HG03066 (cell line): ENCODE results near the gene SLC35E1.

ENCODE experiments used
- ATAC-seq: cut with Tn5 transposase; IDR thresholded peaks from one replicate; pipeline ENCODE4 v1.9.1; 2021; ENCODE audit warnings: low read depth; ENCODE audit not compliant: unreplicated experiment

The SLC35E1 gene

DNA sequence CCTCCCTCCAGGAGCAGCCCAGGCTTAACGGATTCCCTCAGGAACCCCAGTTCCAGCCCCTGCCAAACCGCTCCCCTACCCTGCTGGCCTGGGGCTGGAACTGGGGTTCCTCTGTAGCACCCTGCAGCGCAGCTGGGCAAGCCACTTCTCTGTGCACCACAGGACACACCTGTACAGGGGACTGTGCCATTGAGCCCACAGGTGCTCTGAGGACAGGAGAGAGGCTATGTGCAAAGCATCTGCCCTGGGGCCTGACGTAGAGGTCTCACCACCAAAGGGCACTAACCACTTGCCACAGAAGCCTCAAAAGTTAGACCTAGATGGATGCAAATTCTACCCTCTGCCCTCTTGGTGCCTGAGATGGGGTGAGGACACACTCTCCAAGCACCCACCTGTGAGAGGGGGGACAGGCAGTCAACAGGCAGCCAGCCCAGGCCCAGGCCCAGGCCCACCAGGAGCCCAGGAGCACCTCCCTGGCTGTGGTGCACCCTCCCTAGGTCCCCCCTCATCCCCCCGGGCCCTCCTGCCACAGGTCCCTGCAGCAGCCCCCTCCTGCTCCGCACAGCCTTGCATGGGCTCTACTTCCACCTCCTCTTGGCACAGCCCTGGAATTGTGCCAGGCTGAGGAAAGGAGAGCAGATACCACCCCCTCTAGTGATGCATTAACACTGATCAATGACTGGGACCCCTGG, 27.6 kb upstream of the SLC35E1 start:
- ATAC-seq: no peak

DNA sequence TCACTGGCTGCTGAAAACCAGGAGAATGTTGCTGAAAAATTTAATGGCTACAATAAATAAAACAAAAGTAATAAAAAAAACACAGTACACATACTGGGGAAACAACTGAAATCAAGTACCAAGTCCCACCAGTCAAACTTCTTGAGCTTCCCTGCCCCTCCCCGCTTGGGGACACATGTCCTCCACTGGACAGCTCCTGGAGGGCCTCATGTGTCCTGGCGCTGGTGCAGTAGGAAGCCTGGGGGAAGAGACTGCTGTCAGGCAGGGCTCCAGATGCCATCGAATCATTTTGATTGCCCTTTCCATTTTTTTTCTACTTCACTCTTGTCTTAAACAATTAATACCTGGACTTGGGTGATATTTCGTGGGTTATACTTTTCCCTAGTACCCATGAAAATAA, 26.6 kb upstream of the SLC35E1 start:
- ATAC-seq: no peak

DNA sequence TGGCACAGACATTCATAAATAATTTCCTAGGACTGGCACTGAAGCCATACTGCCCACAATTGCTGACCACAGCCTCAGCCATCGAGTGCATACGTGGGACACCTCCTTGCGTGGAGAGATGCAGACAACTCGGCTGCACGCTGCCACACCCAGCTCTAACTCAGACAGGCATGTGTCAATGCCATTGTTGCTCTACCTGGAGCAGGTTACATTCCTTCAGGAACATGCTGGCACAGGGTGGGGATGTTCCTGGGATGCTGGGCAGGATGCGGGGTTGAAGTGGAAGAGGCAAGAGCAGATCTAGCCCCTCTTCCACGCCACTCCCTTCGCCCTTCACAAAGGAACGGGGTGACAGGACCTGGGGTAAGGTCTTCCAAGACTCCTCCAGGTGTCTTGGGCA, 24.2 kb upstream of the SLC35E1 start:
- no peak for ATAC-seq

DNA sequence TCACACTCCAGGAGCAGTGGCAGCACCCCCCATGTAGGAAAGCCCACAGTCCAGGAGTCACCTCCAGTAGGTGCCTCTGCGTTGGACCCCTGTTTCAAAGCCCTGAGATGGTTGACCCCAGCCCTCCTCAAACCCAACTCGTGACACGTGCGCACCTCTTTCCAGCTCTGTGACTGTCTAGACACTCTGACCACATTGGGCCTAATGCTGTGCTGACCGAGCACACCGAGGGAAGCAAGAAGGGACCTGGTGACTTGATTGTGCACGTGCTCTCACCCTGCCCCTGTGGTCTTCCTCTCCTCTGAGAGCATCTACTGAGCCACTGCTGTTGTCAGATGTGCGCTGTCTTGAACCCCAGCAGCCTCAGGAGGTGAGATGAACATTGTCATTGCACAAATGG, 22.9 kb upstream of the SLC35E1 start:
- ATAC-seq: no peak

DNA sequence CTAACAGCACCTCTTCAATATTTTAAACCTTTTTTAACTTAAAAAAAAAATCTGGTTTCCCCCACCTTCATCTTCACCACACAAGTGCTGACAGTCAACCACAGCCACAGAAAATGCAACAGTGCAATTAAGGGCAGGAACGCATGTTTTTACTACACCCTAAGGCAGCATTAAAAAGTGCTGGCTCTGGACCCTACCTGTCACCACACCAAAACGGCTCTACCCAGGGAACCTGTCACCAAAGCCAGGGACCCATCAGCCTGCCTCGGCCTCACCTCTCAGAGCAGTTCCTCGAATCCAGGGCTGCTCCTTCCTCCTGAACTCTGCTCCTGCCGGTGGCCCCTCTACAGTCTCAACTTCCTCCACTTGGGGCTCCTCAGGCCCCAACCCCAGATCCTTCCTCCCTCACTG, 22.5 kb upstream of the SLC35E1 start:
- no peak for ATAC-seq

DNA sequence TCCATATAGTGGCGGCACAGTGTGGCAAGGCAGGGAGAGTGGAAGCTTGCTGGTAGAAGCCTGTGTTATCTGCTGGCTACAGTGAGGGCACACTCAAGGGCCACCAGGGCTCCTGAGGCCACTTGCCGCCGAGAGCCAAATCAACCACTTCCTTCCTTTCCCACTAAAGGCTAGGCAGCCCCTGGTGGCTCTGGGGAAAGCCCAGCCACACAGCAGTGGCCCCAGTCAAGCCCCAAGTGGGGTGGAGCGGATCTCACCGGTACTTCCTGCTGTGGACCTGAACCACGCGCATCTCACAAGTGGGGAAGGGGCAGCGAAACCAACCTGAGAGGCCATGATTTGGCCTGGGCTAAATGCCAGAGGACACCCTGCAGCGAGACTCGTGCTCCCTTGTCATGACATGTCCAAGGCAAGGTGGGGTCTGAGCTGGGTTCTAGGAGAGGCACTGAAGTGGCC, 21.9 kb upstream of the SLC35E1 start:
- no peak for ATAC-seq

DNA sequence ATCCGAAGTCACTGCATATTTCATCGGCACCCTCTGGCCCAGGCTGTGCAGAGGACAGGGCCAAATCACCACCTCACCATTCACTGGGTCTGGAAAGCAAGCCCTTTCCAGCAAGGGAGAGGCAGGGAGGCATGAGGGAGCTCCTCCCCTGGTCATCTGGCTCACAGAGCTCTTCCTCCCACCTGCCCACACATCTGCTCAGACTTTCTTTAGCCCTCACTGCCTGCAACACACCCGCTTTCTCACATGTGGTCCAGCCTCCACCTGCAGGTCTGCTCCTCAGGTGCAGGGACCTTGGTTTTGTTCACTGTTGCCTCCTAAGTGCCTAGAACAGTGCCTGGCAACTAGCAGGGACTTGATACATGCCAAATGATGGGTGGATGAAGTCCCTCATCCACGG, 21.0 kb upstream of the SLC35E1 start:
- no peak for ATAC-seq

DNA sequence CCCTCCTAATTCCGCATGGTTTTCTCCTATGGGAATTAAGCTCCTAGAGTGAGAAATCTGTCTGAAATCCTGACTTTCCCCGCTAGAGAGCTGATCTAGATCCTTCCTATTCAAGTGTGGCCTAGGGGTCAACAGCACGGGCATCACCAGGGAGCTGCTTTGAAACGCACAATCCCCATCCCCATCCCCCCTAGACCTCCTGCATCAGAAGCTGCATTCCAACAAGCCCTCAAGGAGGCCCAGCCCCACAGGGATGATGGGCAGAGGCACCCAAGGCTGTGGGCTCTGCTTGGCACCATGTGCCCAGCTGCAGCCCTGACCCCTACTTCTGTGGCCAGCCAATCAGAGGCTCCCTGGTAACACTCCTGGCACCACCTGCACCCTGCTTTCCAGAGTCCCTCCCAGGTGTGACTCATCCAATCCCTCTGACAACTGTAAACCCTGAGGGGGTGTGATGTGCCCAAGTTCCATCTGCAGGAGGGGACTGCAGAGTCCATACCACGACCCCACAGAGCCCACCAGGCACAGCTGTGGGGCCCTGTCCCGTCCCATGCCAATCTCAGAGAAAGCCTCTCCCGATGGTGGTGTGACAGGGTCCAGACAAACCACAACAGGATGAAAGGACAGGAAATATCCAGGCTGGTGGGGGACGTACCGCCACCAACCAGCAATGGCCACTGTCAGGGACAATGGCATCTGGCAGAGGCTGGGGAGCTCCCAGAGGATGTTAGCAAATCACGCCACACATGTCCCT, 19.8 kb upstream of the SLC35E1 start:
- ATAC-seq: no peak

DNA sequence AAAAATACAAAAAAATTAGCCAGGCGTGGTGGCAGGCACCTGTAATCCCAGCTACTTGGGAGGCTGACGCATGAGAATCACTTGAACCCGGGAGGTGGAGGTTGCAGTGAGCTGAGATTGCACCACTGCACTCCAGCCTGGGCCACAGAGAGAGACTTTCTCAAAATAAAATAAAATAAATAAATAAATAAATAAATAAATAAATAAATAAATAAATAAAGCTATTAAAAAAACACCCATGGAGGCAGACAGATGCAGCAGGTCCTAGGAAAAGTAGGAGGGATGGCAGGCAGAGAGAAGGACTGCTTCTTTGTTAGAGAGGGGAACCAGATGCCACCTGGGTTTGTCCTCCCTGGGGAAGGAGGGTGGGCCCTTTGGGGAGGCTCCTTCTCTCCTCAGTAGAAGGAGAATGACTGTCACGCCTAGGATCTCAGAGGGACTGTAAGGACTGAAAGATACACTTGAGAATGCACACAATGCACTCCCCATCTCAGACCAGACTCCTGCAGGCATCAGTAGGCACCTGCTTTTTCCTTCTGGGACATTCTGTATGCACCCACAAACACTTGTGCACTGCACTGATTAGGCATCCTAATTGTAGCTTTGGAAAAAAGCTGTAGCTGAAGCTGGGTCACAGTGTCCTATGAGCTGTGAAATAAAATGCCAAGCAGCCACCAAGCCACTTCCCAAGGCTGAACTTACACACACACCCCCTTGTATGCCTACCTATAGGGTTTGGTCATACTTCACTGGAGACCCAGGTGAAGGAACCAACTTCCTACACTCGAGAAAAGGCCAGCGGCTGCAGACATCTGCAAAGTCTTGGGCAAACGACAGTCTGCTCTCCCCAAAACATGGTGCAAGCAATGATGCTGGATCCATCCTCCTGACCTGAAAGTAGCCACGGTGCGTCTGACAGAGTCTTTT, 18.9 kb upstream of the SLC35E1 start:
- no peak for ATAC-seq

DNA sequence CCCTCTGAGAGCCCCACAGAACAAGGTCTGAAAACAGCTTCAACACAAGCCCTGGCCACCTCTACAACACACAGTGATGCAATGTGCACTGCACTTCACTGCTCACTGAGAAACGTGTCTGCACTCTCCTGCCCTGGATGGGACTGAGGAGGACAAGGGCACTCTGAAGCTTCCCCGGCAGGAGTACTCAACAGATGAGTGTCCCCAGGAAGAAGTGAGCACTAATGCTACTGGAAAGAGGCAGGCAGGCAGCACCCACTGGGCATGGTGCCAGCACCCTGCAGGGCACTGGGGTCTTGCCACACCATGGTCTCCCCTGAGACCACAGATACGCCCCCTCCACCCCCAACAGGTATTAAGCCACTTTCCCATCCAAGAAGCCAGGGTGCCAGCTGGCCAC, 17.7 kb upstream of the SLC35E1 start:
- no peak for ATAC-seq

DNA sequence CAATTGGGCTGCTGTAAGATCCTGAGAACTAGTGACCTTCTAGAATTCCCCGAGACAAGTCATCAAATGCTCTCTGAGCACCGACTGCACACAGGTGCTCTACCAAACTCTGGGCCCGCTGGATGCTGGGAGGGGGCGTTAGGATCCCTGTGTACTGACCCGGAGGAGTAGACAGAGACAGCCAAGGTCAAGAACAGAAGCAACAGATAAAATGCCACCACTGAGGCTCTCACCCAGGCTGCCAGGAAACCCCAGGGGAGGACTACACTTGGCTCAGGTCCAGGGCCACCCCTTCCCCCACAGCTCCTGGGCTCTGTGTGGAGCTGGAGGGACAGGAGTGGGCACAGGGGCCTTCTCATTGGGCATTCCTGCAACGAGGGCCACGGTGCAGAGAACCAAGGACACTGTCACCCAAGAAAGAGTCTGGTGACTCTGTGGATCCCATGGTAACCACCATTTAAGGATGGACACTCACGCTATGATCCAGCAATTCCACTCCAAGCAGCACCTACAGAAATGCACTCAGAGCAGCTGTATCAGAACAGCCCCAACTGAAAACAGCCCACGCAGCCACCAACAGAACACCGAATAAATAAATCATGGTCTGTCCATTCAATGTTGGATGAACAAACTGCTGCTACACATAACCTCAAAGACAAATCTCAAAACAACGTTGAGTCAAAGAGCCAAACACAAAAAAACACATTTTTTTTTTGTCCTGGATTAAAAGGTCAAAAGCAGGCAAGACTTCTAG, 16.8 kb upstream of the SLC35E1 start:
- peak; percentile 5 for ATAC-seq

DNA sequence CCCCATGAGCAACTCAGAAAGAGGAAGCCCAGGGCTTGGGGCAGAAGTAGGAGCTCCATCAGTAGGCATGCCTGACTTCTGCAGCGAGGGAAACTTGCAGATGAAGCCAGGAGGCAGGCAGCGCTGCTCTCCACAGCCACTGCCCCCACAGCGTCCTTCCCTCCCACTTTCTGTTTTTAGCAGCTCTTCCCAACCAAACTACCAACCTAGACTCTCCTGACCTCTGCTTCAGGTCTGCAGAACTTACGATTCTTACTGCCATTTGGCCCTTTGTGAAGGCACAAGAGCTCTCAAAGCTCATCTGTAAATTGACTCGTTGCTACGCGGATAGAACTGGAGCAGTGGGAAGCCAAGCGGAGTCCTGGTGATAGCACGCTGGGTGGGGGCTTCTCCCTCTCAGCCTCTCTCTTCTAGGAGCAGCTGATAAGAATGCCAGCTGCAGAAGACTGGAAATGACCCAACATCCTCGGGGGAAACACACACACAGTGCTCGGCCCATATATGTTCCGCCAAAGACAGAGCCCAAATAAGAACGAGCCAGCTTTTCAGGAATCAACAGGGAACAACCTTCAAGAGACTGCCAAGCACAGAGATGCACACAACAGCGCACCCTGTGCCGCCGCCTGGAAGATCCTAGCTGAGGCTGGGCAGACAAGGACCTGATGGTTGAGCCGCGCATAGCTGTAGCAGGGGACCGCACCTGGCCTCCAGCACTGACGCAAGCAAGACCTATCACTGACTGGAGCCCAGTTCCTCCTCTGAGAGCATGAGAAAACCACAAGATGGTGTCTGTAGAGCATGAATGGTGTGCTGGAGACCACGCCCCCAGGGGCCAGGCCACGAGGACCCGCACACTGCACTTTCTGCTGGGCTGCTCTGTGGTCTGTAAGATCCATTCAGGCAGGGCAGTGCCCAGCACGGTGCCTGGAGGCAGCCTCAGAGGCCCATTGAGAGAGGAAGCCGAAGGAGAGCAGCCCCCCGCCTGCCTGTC, 15.9 kb upstream of the SLC35E1 start:
- peak; percentile 41 for ATAC-seq

DNA sequence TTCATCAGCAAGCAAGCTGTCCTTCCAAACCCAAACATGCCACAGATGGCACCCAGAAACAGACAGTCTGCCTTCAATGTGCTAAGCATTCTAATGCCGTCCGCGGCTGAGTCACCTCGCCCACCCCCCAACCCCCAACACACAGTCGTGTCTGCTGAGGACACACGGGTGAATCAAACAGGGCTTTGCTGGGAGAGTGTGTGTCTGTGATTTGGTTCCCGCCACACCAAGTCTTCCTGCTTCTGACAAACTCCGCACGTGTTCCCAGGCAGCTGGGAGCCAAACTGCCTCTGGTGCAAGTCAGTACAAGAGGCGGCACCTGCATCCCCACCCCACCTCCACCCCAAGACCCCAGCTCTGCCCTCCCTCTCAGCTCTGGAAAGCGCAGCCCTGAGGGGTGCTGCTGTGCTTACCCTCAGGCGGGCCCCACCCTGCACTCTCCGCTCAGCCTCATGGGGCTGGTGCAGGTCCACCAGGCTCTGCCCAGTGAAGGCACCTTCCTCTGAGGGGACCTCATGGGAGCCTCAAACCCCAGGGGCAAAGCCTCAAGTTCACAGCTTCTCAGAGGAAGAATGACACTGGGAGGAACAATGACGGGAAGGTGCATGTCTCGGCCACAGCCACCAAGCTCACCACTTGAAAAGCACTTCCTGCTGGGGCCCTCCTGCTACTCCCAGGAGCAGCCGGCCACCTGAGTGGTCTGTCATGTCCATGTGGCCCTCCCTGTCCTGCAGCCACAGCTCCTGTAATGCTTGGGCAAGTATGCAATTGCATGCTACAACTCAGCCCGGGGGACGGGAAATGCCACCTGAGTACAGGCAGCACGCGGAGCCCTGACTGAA, 15.0 kb upstream of the SLC35E1 start:
- ATAC-seq: no peak

DNA sequence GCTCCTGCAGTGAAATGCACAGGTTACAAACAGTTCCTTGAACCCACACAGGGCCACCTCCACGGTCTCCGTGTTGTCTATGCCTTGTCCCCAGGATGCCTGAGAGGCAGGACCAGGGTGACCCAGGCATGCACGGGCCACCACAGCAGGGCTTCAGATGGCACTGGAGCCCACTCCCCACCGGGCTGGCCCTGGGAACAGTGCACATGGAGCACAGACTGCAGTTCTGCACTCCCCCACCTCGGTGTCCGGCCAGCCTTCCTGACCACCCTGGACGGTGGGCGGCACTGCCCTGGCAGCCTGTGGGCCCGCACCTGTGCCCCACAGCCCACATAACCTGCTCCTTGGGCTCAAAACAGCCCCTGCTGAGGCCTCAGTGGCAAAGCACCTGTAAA, 14.3 kb upstream of the SLC35E1 start:
- no peak for ATAC-seq

DNA sequence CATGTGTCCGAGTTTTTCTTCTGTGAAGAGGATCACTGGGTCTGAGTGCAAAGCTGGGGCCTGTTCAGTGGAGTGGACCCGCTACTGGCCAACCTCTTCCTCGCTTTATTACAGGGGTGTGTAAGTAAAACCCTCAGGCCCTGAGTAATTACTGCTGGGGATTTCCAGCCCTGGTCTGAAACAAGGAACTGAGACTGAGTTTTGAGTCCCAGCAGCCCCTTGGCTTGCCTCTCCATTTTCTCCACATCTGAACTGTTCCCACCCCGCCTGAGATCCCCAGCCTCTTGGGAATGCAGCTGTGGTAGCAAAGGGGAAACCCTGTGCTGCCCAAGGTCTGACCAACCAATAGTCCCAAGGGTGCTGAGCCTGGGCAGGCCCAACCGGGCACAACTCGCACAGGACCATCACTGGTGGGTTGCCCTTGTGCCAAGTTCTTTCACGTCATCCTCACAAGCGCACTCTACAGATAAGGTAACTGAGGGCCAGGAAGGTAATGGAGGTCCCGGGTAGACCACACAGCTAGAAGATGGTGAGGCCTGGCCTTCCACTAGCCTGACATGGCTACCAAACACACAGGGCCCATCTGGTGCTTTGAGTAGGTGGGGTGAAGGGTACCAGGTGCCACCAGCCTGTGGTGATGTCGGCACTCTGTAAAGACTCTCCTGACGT, 13.7 kb upstream of the SLC35E1 start:
- ATAC-seq: no peak

DNA sequence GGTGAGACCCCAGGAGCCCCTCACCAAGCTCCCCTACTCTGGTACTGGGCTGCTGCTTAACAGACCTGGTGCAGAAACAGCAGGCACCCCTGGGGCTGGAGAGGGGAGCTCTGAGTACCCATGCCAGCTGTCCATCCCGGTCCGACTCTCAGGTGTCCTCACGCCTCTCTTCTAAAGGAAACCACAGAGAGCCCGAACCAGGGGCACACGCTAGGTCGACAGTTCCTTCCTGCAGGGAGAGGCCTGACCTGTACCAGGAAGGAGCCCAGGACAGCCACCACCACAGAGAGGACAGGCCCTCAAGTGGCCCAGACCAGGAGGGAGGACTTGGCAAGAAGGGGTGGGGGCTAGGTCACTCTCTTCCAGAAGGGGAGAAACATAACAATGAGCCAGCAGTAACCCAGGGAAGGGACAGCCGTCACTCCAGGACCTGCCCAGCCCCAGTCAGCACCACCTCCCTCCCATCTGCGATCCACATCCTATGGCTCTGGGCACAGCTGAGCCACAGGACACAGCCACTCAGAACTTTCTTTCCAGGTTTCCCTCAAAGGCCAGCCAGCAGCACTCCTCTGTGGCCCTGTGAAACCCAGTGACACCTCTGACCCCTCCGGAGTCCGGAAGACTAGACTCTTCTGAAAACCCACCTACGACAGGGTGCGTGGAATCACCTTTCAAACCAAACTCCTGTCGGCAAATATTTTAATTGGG, 13.0 kb upstream of the SLC35E1 start:
- ATAC-seq: no peak
